ENCODE data around the gene RDH5. TPM values are rescaled to one million over a fixed set of nuclear protein-coding genes. Genes with fewer than 3 reads are reported as not detected.

The RDH5 gene
- total RNA-seq, 1 donor from 2014 or later: 11.1 TPM

GRCh38 chr12:55692631-55693322 lies 27.4 kb upstream of the RDH5 start:
- H3K4me3 ChIP-seq: no peak overlapping the region
- H3K27ac ChIP-seq: no peak overlapping the region
- no peaks in the 10 kb centered on the region for H3K4me1 ChIP-seq
- intact Hi-C loops (cut with DNase I): no loop called here
- no peaks in the 10 kb centered on the region for H3K9me3 ChIP-seq
- H3K36me3 ChIP-seq: no peaks in the 10 kb centered on the region
- ATAC-seq: no peak
- H3K27me3 ChIP-seq (ENCODE audit: low read depth): no peaks in the 10 kb centered on the region
- no peak for DNase-seq
- TF ChIP-seq, protein P1, sequence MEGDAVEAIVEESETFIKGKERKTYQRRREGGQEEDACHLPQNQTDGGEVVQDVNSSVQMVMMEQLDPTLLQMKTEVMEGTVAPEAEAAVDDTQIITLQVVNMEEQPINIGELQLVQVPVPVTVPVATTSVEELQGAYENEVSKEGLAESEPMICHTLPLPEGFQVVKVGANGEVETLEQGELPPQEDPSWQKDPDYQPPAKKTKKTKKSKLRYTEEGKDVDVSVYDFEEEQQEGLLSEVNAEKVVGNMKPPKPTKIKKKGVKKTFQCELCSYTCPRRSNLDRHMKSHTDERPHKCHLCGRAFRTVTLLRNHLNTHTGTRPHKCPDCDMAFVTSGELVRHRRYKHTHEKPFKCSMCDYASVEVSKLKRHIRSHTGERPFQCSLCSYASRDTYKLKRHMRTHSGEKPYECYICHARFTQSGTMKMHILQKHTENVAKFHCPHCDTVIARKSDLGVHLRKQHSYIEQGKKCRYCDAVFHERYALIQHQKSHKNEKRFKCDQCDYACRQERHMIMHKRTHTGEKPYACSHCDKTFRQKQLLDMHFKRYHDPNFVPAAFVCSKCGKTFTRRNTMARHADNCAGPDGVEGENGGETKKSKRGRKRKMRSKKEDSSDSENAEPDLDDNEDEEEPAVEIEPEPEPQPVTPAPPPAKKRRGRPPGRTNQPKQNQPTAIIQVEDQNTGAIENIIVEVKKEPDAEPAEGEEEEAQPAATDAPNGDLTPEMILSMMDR (IDR thresholded peaks at IDR 0.05): no peak

- H3K36me3 ChIP-seq: no peaks in the 10 kb centered on the region
- no peak overlapping the region for H3K27ac ChIP-seq
- H3K4me1 ChIP-seq: no peaks in the 10 kb centered on the region
- no peak overlapping the region for H3K4me3 ChIP-seq
- TF ChIP-seq, protein P1 (IDR thresholded peaks at IDR 0.05): no peak
- no peaks in the 10 kb centered on the region for H3K9me3 ChIP-seq
- peak in 1 of 2 donors; percentile 25 for ATAC-seq
- H3K27me3 ChIP-seq (ENCODE audit: low read depth): no peaks in the 10 kb centered on the region
- DNase-seq: no peak
- intact Hi-C loops (cut with DNase I): no loop called here
Observed at GRCh38 chr12:55693323-55694187, 26.6 kb upstream of the RDH5 start.

GRCh38 chr12:55694188-55694515 lies 26.0 kb upstream of the RDH5 start:
- Histone ChIP-seq H3K4me1 (no peaks in the 10 kb centered on the region), H3K4me3 (no peak overlapping the region), H3K27me3 (ENCODE audit: low read depth) (no peaks in the 10 kb centered on the region), H3K9me3 (no peaks in the 10 kb centered on the region), H3K27ac (no peak overlapping the region), H3K36me3 (no peaks in the 10 kb centered on the region)
- ATAC-seq (no peak), DNase-seq (no peak)
- intact Hi-C loops (cut with DNase I): no loop called here
- TF ChIP-seq, protein P1 (IDR thresholded peaks at IDR 0.05): no peak

DNA sequence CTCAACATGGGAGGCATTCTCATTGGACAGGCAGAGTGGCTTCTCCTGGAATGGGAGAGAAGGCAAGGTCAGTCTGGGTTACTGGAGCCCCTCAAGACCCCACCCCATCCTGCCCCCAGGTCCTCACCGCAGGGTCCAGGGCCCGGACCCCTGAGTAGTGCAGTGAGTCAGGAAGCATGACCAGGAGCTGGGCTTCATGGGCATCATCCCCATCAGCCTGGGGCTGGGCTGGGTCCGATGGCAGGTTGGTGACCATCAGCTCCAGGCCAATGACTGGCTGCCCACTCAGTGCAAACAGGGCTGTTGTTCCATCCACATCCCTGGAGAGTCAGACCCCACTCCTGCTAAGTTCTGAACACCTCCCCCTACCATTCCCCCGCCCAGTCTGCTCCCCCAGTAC lies 25.5 kb upstream of the RDH5 start:
- intact Hi-C loops (cut with DNase I): no loop called here
- no peaks in the 10 kb centered on the region for H3K9me3 ChIP-seq
- H3K27ac ChIP-seq: no peak overlapping the region
- TF ChIP-seq, protein P1 (IDR thresholded peaks at IDR 0.05): no peak
- H3K36me3 ChIP-seq: no peaks in the 10 kb centered on the region
- DNase-seq (no peak), ATAC-seq (peak in 1 of 2 donors; percentile 4)
- no peaks in the 10 kb centered on the region for H3K27me3 ChIP-seq (ENCODE audit: low read depth)
- no peaks in the 10 kb centered on the region for H3K4me1 ChIP-seq
- H3K4me3 ChIP-seq: no peak overlapping the region

- no peak for ATAC-seq
- no peaks in the 10 kb centered on the region for H3K27me3 ChIP-seq (ENCODE audit: low read depth)
- H3K4me1 ChIP-seq: no peaks in the 10 kb centered on the region
- H3K36me3 ChIP-seq: no peaks in the 10 kb centered on the region
- H3K27ac ChIP-seq: no peak overlapping the region
- intact Hi-C loops (cut with DNase I): no loop called here
- H3K4me3 ChIP-seq: no peak overlapping the region
- no peak for DNase-seq
- TF ChIP-seq, protein P1 (IDR thresholded peaks at IDR 0.05): no peak
- H3K9me3 ChIP-seq: no peaks in the 10 kb centered on the region
Observed at GRCh38 chr12:55695349-55695748, 24.8 kb upstream of the RDH5 start.

Measured in lower lobe of right lung (tissue), 2 donors.